Trophoblast cell (in vitro differentiated cells and primary cell): ENCODE results near the gene ZNF280D.

ENCODE experiments used
- DNase-seq, 2 donors: peaks; one replicate each; pipeline ENCODE4 v3.0.0-alpha.2; 2016
- H2AFZ ChIP-seq: 2 replicates; pipeline ENCODE4 v1.6.1; 2013; ENCODE audit warnings: low read length, moderate library complexity, mild to moderate bottlenecking; ENCODE audit not compliant: insufficient read depth, poor library complexity
- H2AK5ac ChIP-seq: 2 replicates; pipeline ENCODE4 v1.6.1; 2013; ENCODE audit warnings: mild to moderate bottlenecking, low read length
- H2BK120ac ChIP-seq: 2 replicates; pipeline ENCODE4 v1.6.1; 2013; ENCODE audit warnings: low read length, mild to moderate bottlenecking, moderate library complexity; ENCODE audit not compliant: insufficient read depth, poor library complexity
- H2BK12ac ChIP-seq: 2 replicates; pipeline ENCODE4 v1.6.1; 2013; ENCODE audit warnings: mild to moderate bottlenecking, low read length, moderate library complexity
- H2BK5ac ChIP-seq: 2 replicates; pipeline ENCODE4 v1.6.1; 2013; ENCODE audit warnings: low read length, low read depth, moderate library complexity, mild to moderate bottlenecking; ENCODE audit not compliant: poor library complexity
- H3K14ac ChIP-seq: 2 replicates; pipeline ENCODE4 v1.6.1; 2013; ENCODE audit warnings: mild to moderate bottlenecking, low read length
- H3K18ac ChIP-seq: 2 replicates; pipeline ENCODE4 v1.6.1; 2013; ENCODE audit warnings: mild to moderate bottlenecking, low read length
- H3K23ac ChIP-seq: 2 replicates; pipeline ENCODE4 v1.6.1; 2013; ENCODE audit warnings: low read length
- H3K27ac ChIP-seq: 2 replicates; pipeline ENCODE4 v1.5.1; 2013; ENCODE audit warnings: low read depth, mild to moderate bottlenecking, inconsistent platforms, low read length, moderate library complexity
- H3K27me3 ChIP-seq: 2 replicates; pipeline ENCODE4 v1.6.1; 2013; ENCODE audit warnings: inconsistent platforms, mild to moderate bottlenecking, low read length, moderate library complexity; ENCODE audit not compliant: insufficient read depth
- H3K36me3 ChIP-seq, 2 experiments: 1 replicate in 1 of 2; 2 replicates in 1 of 2; pipeline ENCODE4 v1.6.1; 2013; ENCODE audit warnings: low read length in 2 of 2, mild to moderate bottlenecking in 2 of 2, moderate library complexity in 1 of 2; ENCODE audit not compliant: insufficient read depth in 2 of 2, control insufficient read depth in 1 of 2
- H3K4ac ChIP-seq: 2 replicates; pipeline ENCODE4 v1.6.1; 2013; ENCODE audit warnings: low read depth, mild to moderate bottlenecking, low read length, moderate library complexity
- H3K4me1 ChIP-seq, 2 experiments: 1 replicate in 1 of 2; 2 replicates in 1 of 2; pipeline ENCODE4 v1.6.1; 2013; ENCODE audit warnings: low read length in 2 of 2, mild to moderate bottlenecking in 2 of 2, moderate library complexity in 1 of 2; ENCODE audit not compliant: insufficient read depth in 2 of 2, control insufficient read depth in 1 of 2
- H3K4me2 ChIP-seq: 2 replicates; pipeline ENCODE4 v1.6.1; 2013; ENCODE audit warnings: inconsistent platforms, mild to moderate bottlenecking, low read length, moderate library complexity
- H3K4me3 ChIP-seq: 2 replicates; pipeline ENCODE4 v1.5.1; 2013; ENCODE audit warnings: mild to moderate bottlenecking, low read depth, low read length, inconsistent platforms
- H3K79me1 ChIP-seq: one replicate; pipeline ENCODE4 v1.6.1; 2013; ENCODE audit warnings: low read length
- H3K79me2 ChIP-seq: 2 replicates; pipeline ENCODE4 v1.6.1; 2013; ENCODE audit warnings: low read length, mild to moderate bottlenecking; ENCODE audit not compliant: control insufficient read depth, insufficient read depth, poor library complexity
- H3K9ac ChIP-seq: 2 replicates; pipeline ENCODE4 v1.6.1; 2013; ENCODE audit warnings: mild to moderate bottlenecking, low read length
- H3K9me3 ChIP-seq: 2 replicates; pipeline ENCODE4 v1.6.1; 2013; ENCODE audit warnings: low read depth, mild to moderate bottlenecking, control low read depth, inconsistent platforms, low read length; ENCODE audit not compliant: insufficient read depth
- H4K12ac ChIP-seq: 2 replicates; pipeline ENCODE4 v1.6.1; 2013; ENCODE audit warnings: low read depth, mild to moderate bottlenecking, low read length, moderate library complexity
- H4K8ac ChIP-seq: 2 replicates; pipeline ENCODE4 v1.6.1; 2013; ENCODE audit warnings: low read depth, mild to moderate bottlenecking, low read length, moderate library complexity
- H4K91ac ChIP-seq: one replicate; pipeline ENCODE4 v1.6.1; 2013; ENCODE audit warnings: low read depth, mild to moderate bottlenecking, low read length, moderate library complexity
- WGBS: extraction: QIAGEN DNeasy Blood & Tissue Kit; methylation state at CpG from one replicate; pipeline ENCODE4 v1.1.7; 2013; ENCODE audit warnings: missing lambda C conversion rate; ENCODE audit not compliant: insufficient read length, insufficient coverage; ENCODE audit errors: extremely low coverage; 5-methylcytosine and 5-hydroxymethylcytosine counted together

Gene ZNF280D

DNA sequence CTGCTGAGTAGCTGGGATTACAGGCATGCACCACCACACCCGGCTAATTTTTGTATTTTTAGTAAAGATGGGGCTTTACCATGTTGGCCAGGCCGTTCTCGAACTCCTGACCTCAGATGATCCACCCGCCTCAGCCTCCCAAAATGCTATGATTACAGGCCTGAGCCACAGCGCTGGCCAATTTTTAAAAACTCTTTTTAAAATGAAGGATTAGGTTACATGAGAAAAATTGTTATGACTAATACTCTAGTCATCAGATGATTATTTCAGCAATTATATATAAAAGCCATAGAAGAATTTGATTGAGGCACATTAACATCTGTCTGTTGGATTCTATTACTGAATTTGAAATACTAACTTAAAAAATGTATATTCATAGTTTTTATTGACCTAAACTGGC is 134.3 kb downstream of the ZNF280D start:
- Histone ChIP-seq H2BK12ac (no peak overlapping the region), H4K8ac (no peak overlapping the region), H2AK5ac (no peak overlapping the region), H4K12ac (no peak overlapping the region), H3K14ac (no peak overlapping the region), H3K4ac (no peak overlapping the region), H3K4me3 (no peak overlapping the region), H3K9me3 (no peaks in the 10 kb centered on the region), H2BK5ac (no peak overlapping the region), H3K27ac (no peak overlapping the region), H4K91ac (no peak overlapping the region), H2BK120ac (no peak overlapping the region), H3K79me1 (no peaks in the 10 kb centered on the region), H3K36me3 (no peaks in the 10 kb centered on the region), H3K9ac (no peak overlapping the region), H2AFZ (no peak overlapping the region), H3K18ac (no peak overlapping the region), H3K4me1 (no peaks in the 10 kb centered on the region), H3K27me3 (no peaks in the 10 kb centered on the region), H3K79me2 (no peaks in the 10 kb centered on the region), H3K23ac (no peak overlapping the region), H3K4me2 (no peak overlapping the region)
- DNase-seq: no peak
- no CpG with 5 or more reads among the region's 5 CpGs for WGBS

DNA sequence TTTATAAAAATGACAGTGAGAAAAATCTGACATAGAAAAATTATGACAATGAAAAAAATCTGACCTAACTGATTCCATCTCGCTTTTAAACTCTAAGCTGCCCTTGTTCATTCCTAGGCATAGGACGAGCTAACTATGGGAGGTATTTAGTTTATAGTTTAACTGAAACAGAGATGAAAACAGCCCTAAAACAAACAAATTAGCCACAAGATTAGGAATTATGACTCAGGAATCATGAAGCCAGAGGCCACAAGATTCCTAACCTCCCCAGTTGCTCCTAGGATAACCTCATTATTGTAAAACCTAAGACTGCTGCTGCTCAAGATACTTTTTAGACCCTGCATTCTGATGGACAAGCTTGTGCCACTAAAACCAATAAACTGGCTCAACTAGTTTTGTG is 145.6 kb downstream of the ZNF280D start:
- no CpG with 5 or more reads among the region's 2 CpGs for WGBS
- Histone ChIP-seq H3K27me3 (no peaks in the 10 kb centered on the region), H3K4me3 (no peak overlapping the region)

DNA sequence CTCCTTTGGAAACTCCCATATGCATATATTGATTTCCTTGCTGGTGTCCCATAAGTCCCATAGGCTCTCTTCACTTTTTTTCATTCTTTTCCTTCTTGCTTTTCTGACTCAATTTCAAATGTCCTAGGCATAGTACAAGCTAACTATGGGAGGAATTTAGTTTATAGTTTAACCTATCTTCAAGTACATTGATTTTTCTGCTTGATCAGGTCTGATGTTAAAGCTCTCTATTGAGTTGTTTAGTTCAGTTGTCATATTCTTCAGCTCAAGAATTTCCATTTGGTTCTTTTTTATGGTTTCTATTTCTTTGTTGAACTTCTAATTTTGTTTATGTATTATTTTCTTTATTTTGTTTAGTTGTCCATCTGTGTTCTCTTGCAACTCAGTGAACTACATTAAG is 147.1 kb downstream of the ZNF280D start:
- Histone ChIP-seq H3K36me3 (peaks cover 0 to 3% of the 10 kb centered on the region in 2 experiments), H4K91ac (no peak overlapping the region), H2BK12ac (no peak overlapping the region), H3K18ac (no peak overlapping the region), H3K4me3 (no peak overlapping the region), H3K23ac (no peak overlapping the region), H3K79me2 (no peaks in the 10 kb centered on the region), H3K14ac (no peak overlapping the region), H3K4me2 (no peak overlapping the region), H3K79me1 (no peaks in the 10 kb centered on the region), H3K27me3 (no peaks in the 10 kb centered on the region), H2BK120ac (no peak overlapping the region), H2AFZ (no peak overlapping the region), H3K4ac (no peak overlapping the region), H3K4me1 (no peaks in the 10 kb centered on the region), H2BK5ac (no peak overlapping the region), H4K8ac (no peak overlapping the region), H3K9ac (no peak overlapping the region), H3K27ac (no peak overlapping the region), H4K12ac (no peak overlapping the region), H3K9me3 (peaks cover 7% of the 10 kb centered on the region), H2AK5ac (no peak overlapping the region)
- no peak for DNase-seq

More for the DNA sequence above, 145.6 kb downstream of the ZNF280D start:
- H4K12ac ChIP-seq: no peak overlapping the region
- H2BK120ac ChIP-seq: no peak overlapping the region
- peak in 1 of 2 donors; percentile 29 for DNase-seq
- H3K14ac ChIP-seq: no peak overlapping the region
- H4K91ac ChIP-seq: no peak overlapping the region
- no peak overlapping the region for H3K23ac ChIP-seq
- no peak overlapping the region for H2BK5ac ChIP-seq
- H3K79me2 ChIP-seq: no peaks in the 10 kb centered on the region
- no peak overlapping the region for H3K27ac ChIP-seq
- no peak overlapping the region for H3K4me2 ChIP-seq
- no peak overlapping the region for H3K18ac ChIP-seq
- no peak overlapping the region for H2AK5ac ChIP-seq
- H3K4ac ChIP-seq: no peak overlapping the region
- no peak overlapping the region for H3K9ac ChIP-seq
- H4K8ac ChIP-seq: no peak overlapping the region
- peaks cover 7% of the 10 kb centered on the region for H3K9me3 ChIP-seq
- no peaks in the 10 kb centered on the region for H3K79me1 ChIP-seq
- no peak overlapping the region for H2BK12ac ChIP-seq
- H2AFZ ChIP-seq: no peak overlapping the region
- H3K4me1 ChIP-seq: no peaks in the 10 kb centered on the region
- peaks cover 0 to 3% of the 10 kb centered on the region in 2 experiments for H3K36me3 ChIP-seq

DNA sequence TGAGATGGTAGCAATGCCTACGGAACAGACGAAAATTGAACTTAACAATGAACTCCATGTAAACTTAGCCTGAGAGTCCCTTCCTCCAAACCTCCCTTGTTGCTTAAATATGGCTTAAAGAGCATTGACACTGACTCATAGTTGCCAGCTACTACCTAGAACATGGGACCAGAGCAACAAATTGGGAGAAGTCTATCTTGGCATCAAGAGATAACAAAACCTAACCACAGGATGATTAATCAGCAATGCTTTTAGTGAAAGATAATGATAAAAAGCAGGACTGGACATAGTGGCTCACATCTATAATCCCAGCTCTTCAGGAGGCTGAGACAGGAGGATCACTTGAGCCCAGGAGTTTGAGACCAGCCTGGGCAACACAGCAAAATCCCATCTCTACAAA is 150.5 kb downstream of the ZNF280D start:
- Histone ChIP-seq H3K79me1 (no peaks in the 10 kb centered on the region), H3K79me2 (no peaks in the 10 kb centered on the region), H4K8ac (no peak overlapping the region), H3K4me2 (no peak overlapping the region), H3K14ac (no peak overlapping the region), H4K91ac (no peak overlapping the region), H2AFZ (no peak overlapping the region), H3K9ac (no peak overlapping the region), H3K23ac (no peak overlapping the region), H2BK120ac (no peak overlapping the region), H2BK5ac (no peak overlapping the region), H3K9me3 (peaks cover 2% of the 10 kb centered on the region), H3K36me3 (peaks cover 0 to 3% of the 10 kb centered on the region in 2 experiments), H3K4me1 (no peaks in the 10 kb centered on the region), H3K27me3 (no peaks in the 10 kb centered on the region), H3K4me3 (no peak overlapping the region), H2BK12ac (no peak overlapping the region), H3K27ac (no peak overlapping the region), H2AK5ac (no peak overlapping the region), H3K4ac (no peak overlapping the region), H4K12ac (no peak overlapping the region), H3K18ac (no peak overlapping the region)
- WGBS: no CpG with 5 or more reads among the region's 2 CpGs
- no peak for DNase-seq
